GM04503 (cell line): ENCODE results near the gene ZDHHC14.
"Not testable (repeated sequence)": the region's sequence is repeated elsewhere in the genome, so short reads cannot be mapped to it uniquely, and the experiment has no call there.

Experiments used
- DNase-seq: peaks from one replicate; pipeline ENCODE4 v3.0.0-alpha.2; 2012; ENCODE audit warnings: low read depth

The ZDHHC14 gene

GRCh38 chr6:157552820-157553485 is 172.0 kb downstream of the ZDHHC14 start:
- no peak for DNase-seq

GRCh38 chr6:157554747-157555146 is 173.8 kb downstream of the ZDHHC14 start:
- DNase-seq, result no peak

GRCh38 chr6:157555455-157556143 is 174.6 kb downstream of the ZDHHC14 start:
- no peak for DNase-seq

GRCh38 chr6:157556144-157556645 is 175.2 kb downstream of the ZDHHC14 start:
- DNase-seq, result no peak

- DNase-seq, result no peak
Measured at GRCh38 chr6:157556671-157557430, 175.9 kb downstream of the ZDHHC14 start.

GRCh38 chr6:157557559-157557958 is 176.6 kb downstream of the ZDHHC14 start:
- DNase-seq, result no peak

GRCh38 chr6:157558049-157558448 is 177.1 kb downstream of the ZDHHC14 start:
- DNase-seq, result no peak

- DNase-seq, result no peak
Measured at GRCh38 chr6:157558487-157559200, 177.7 kb downstream of the ZDHHC14 start.

- DNase-seq, result no peak
Measured at GRCh38 chr6:157559201-157559756, 178.3 kb downstream of the ZDHHC14 start.

- DNase-seq, result not testable (repeated sequence)
Measured at GRCh38 chr6:157560063-157560462, 179.1 kb downstream of the ZDHHC14 start.

- no peak for DNase-seq
Measured at GRCh38 chr6:157560691-157561413, 179.9 kb downstream of the ZDHHC14 start.

GRCh38 chr6:157561414-157561790 is 180.4 kb downstream of the ZDHHC14 start:
- no peak for DNase-seq

GRCh38 chr6:157561929-157562810 is 181.2 kb downstream of the ZDHHC14 start:
- DNase-seq, result no peak

- DNase-seq, result no peak
Measured at GRCh38 chr6:157562997-157563396, 182.0 kb downstream of the ZDHHC14 start.

GRCh38 chr6:157563611-157564284 is 182.8 kb downstream of the ZDHHC14 start:
- DNase-seq, result no peak

GRCh38 chr6:157568702-157569101 is 187.7 kb downstream of the ZDHHC14 start:
- no peak for DNase-seq

- no peak for DNase-seq
Measured at GRCh38 chr6:157569543-157569942, 188.6 kb downstream of the ZDHHC14 start.

GRCh38 chr6:157570104-157570503 is 189.1 kb downstream of the ZDHHC14 start:
- DNase-seq, result no peak

GRCh38 chr6:157570752-157571151 is 189.8 kb downstream of the ZDHHC14 start:
- no peak for DNase-seq

GRCh38 chr6:157571269-157571668 is 190.3 kb downstream of the ZDHHC14 start:
- DNase-seq, result no peak
